Progenitor cell of endocrine pancreas (in vitro differentiated cells): ENCODE measurements around the gene POT1. TPM values are rescaled to one million over a fixed set of nuclear protein-coding genes. Genes with fewer than 3 reads are reported as not detected.

ENCODE experiments used
- DNase-seq: peaks from one replicate; pipeline ENCODE4 v3.0.0; 2021; ENCODE audit warnings: low spot score; ENCODE audit not compliant: unreplicated experiment
- H3K27ac Mint-ChIP-seq: 2 replicates; pipeline ENCODE4 v1.8.0; 2021; ENCODE audit warnings: mild to moderate bottlenecking, moderate library complexity, mixed read lengths
- H3K27me3 Mint-ChIP-seq: 2 replicates; pipeline ENCODE4 v1.8.0; 2021; ENCODE audit warnings: mixed read lengths
- H3K36me3 Mint-ChIP-seq: 2 replicates; pipeline ENCODE4 v1.8.0; 2022; ENCODE audit warnings: mixed read lengths; ENCODE audit not compliant: insufficient read depth
- H3K4me1 Mint-ChIP-seq: 2 replicates; pipeline ENCODE4 v1.8.0; 2021; ENCODE audit warnings: low read depth, mixed read lengths
- H3K4me3 Mint-ChIP-seq: 2 replicates; pipeline ENCODE4 v1.8.0; 2021; ENCODE audit warnings: low read depth, mild to moderate bottlenecking, moderate library complexity, mixed read lengths
- H3K9me3 Mint-ChIP-seq: 2 replicates; pipeline ENCODE4 v1.8.0; 2021; ENCODE audit warnings: low read depth, mixed read lengths
- CTCF ChIP-seq: fragments of 200-600 bp; sonication (generic); IDR thresholded peaks from one replicate; pipeline ENCODE4 v1.5.0; 2021; ENCODE audit warnings: antibody characterized with exemption, mild to moderate bottlenecking; ENCODE audit not compliant: unreplicated experiment
- total RNA-seq: library from RNA; stranded (reverse); gene quantifications from 2 replicates; pipeline ENCODE4 v1.2.1, GENCODE V29; 2021

POT1 gene
- total RNA-seq, 1 donor from 2014 or later: 25.9 TPM

- Mint-ChIP-seq H3K9me3 (no peaks in the 10 kb centered on the region), H3K36me3 (no peaks in the 10 kb centered on the region), H3K4me1 (peaks cover 15% of the 10 kb centered on the region), H3K27me3 (no peaks in the 10 kb centered on the region), H3K27ac (no peak overlapping the region), H3K4me3 (no peak overlapping the region)
- no peak for DNase-seq
- no peak for TF ChIP-seq CTCF
Measured at GRCh38 chr7:124924906-124925305, 4.7 kb downstream of the POT1 start.

GRCh38 chr7:124922200-124922599 lies 7.4 kb downstream of the POT1 start:
- no peak for DNase-seq
- Mint-ChIP-seq H3K4me3 (no peak overlapping the region), H3K9me3 (no peaks in the 10 kb centered on the region), H3K4me1 (peaks cover 9% of the 10 kb centered on the region), H3K27ac (no peak overlapping the region), H3K27me3 (no peaks in the 10 kb centered on the region), H3K36me3 (no peaks in the 10 kb centered on the region)
- TF ChIP-seq CTCF: no peak

- Mint-ChIP-seq H3K27me3 (no peaks in the 10 kb centered on the region), H3K4me3 (no peak overlapping the region), H3K36me3 (no peaks in the 10 kb centered on the region), H3K27ac (no peak overlapping the region), H3K4me1 (peaks cover 9% of the 10 kb centered on the region), H3K9me3 (no peaks in the 10 kb centered on the region)
- no peak for TF ChIP-seq CTCF
- no peak for DNase-seq
Measured at GRCh38 chr7:124919841-124920240, 9.8 kb downstream of the POT1 start.

- Mint-ChIP-seq H3K4me1 (peaks cover 8% of the 10 kb centered on the region), H3K9me3 (no peaks in the 10 kb centered on the region), H3K36me3 (peaks cover 1% of the 10 kb centered on the region), H3K27me3 (no peaks in the 10 kb centered on the region), H3K4me3 (no peak overlapping the region), H3K27ac (no peak overlapping the region)
- no peak for TF ChIP-seq CTCF
- DNase-seq: no peak
Measured at GRCh38 chr7:124918662-124919061, 11.0 kb downstream of the POT1 start.

GRCh38 chr7:124915242-124915641 lies 14.4 kb downstream of the POT1 start:
- Mint-ChIP-seq H3K4me3 (no peak overlapping the region), H3K9me3 (no peaks in the 10 kb centered on the region), H3K27me3 (no peaks in the 10 kb centered on the region), H3K4me1 (peaks cover 18% of the 10 kb centered on the region), H3K36me3 (peaks cover 5% of the 10 kb centered on the region), H3K27ac (no peak overlapping the region)
- DNase-seq: no peak
- no peak for TF ChIP-seq CTCF
